ENCODE measurements around the gene NPPB.

Gene NPPB

DNA sequence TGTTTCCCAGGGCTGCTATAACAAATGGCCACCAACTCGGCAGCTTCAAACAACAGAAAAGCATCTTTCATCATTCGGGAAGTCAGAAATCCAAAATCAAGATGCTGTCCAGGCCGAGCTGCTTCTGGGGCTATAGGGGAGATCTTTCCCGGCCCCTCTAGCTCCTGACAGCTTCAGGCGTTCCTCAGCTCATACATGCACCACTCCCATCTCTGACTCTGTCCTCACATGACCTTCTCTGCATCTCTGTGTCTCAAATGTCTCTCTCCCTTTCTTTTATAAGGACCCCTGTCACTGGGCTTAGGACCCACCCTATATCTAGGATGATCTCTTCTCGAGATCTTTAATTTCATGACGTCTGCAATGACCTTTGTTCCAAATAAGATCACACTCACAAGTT is 13.8 kb upstream of the NPPB start:
- no peaks in the 10 kb centered on the region for H3K27me3 ChIP-seq (ENCODE audit: insufficient read depth, low read length, poor library complexity, severe bottlenecking)
- H3K4me2 ChIP-seq (ENCODE audit: low read depth, low read length, poor library complexity, severe bottlenecking), result no peak overlapping the region
- H3K9me3 ChIP-seq (ENCODE audit: insufficient read depth, low read depth, low read length), result no peaks in the 10 kb centered on the region
- no peak for TF ChIP-seq EZH2phosphoT487 (IDR thresholded peaks at IDR 0.05; ENCODE audit: borderline replicate concordance)
- TF ChIP-seq, protein P1, sequence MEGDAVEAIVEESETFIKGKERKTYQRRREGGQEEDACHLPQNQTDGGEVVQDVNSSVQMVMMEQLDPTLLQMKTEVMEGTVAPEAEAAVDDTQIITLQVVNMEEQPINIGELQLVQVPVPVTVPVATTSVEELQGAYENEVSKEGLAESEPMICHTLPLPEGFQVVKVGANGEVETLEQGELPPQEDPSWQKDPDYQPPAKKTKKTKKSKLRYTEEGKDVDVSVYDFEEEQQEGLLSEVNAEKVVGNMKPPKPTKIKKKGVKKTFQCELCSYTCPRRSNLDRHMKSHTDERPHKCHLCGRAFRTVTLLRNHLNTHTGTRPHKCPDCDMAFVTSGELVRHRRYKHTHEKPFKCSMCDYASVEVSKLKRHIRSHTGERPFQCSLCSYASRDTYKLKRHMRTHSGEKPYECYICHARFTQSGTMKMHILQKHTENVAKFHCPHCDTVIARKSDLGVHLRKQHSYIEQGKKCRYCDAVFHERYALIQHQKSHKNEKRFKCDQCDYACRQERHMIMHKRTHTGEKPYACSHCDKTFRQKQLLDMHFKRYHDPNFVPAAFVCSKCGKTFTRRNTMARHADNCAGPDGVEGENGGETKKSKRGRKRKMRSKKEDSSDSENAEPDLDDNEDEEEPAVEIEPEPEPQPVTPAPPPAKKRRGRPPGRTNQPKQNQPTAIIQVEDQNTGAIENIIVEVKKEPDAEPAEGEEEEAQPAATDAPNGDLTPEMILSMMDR (conservative IDR thresholded peaks at IDR 0.05; ENCODE audit: low read length), result no peak
- no peak overlapping the region for H3K4me3 ChIP-seq (ENCODE audit: low read length, poor library complexity, severe bottlenecking)
- H3K4me1 ChIP-seq (ENCODE audit: insufficient read depth, low read length, poor library complexity, severe bottlenecking), result no peaks in the 10 kb centered on the region
- no peaks in the 10 kb centered on the region for H3K36me3 ChIP-seq (ENCODE audit: insufficient read depth, low read length)
- no peaks in the 10 kb centered on the region for H4K20me1 ChIP-seq (ENCODE audit: insufficient read depth, low read length, poor library complexity, severe bottlenecking)
- H3F3A ChIP-seq (ENCODE audit: low read depth), result no peaks in the 10 kb centered on the region
- H3K79me2 ChIP-seq (ENCODE audit: insufficient read depth, low read length), result no peaks in the 10 kb centered on the region
- no peaks in the 10 kb centered on the region for H3K9me2 ChIP-seq (replicated peaks; ENCODE audit: low read depth, low read length)
- no peak overlapping the region for H2AFZ ChIP-seq (ENCODE audit: low read length)
- no peak overlapping the region for H3K9ac ChIP-seq (ENCODE audit: low read depth, low read length, poor library complexity, severe bottlenecking)

DNA sequence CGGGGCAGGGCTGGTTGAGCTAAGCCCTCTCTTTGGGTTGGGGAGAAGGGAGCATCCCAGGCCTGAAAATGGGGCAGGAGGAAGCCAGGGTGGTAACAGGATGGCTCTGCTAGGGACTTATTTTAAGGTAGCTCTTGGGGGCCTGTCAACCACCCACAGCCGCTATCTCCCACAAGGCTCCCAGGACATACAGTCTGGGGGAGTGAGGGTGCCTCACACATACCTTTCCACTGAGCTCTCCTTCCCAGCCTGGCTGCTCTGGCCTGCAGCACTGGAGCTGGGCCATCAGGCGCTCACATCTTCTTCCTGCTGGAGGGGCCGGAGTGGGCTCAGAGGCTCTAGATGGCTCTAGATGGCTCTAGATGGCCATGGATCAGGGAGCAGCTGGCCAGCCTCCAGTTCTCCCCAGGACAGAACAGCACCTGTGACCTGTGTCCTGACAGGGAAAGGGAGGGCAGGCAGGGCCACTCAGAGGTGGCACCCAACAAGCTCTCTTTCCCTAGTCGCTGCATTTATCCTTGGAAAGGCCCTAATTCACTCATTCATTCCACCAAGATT is 11.0 kb upstream of the NPPB start:
- no peak for TF ChIP-seq EZH2phosphoT487 (IDR thresholded peaks at IDR 0.05; ENCODE audit: borderline replicate concordance)
- TF ChIP-seq, protein P1 (conservative IDR thresholded peaks at IDR 0.05; ENCODE audit: low read length), result no peak
- no peaks in the 10 kb centered on the region for H3K9me3 ChIP-seq (ENCODE audit: insufficient read depth, low read depth, low read length)
- no peak overlapping the region for H3K4me3 ChIP-seq (ENCODE audit: low read length, poor library complexity, severe bottlenecking)
- H3K79me2 ChIP-seq (ENCODE audit: insufficient read depth, low read length), result no peaks in the 10 kb centered on the region
- H3K27me3 ChIP-seq (ENCODE audit: insufficient read depth, low read length, poor library complexity, severe bottlenecking), result no peaks in the 10 kb centered on the region
- no peaks in the 10 kb centered on the region for H4K20me1 ChIP-seq (ENCODE audit: insufficient read depth, low read length, poor library complexity, severe bottlenecking)
- no peaks in the 10 kb centered on the region for H3K36me3 ChIP-seq (ENCODE audit: insufficient read depth, low read length)
- H3K4me1 ChIP-seq (ENCODE audit: insufficient read depth, low read length, poor library complexity, severe bottlenecking), result no peaks in the 10 kb centered on the region
- H3F3A ChIP-seq (ENCODE audit: low read depth), result no peaks in the 10 kb centered on the region
- H3K9ac ChIP-seq (ENCODE audit: low read depth, low read length, poor library complexity, severe bottlenecking), result no peak overlapping the region
- no peak overlapping the region for H2AFZ ChIP-seq (ENCODE audit: low read length)
- H3K9me2 ChIP-seq (replicated peaks; ENCODE audit: low read depth, low read length), result no peaks in the 10 kb centered on the region
- no peak overlapping the region for H3K4me2 ChIP-seq (ENCODE audit: low read depth, low read length, poor library complexity, severe bottlenecking)

DNA sequence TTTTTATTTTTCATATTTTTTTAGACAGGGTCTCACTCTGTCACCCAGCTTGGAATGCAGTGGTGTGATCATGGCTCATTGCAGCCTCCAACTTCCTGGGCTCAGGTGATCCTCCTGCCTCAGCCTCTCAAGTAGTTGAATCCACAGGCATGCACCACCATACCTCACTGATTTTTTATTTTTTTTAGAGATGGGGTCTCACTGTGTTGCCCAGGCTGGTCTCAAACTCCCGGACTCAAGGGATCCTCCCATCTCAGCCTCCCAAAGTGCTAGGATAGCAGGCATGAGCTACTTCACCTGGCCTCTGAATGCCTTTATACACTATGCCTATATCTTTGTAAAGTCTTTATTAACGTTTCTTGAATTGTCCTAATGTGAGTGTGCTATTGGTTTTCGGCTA is 10.4 kb upstream of the NPPB start:
- Histone ChIP-seq H4K20me1 (ENCODE audit: insufficient read depth, low read length, poor library complexity, severe bottlenecking) (no peaks in the 10 kb centered on the region), H2AFZ (ENCODE audit: low read length) (no peak overlapping the region), H3K79me2 (ENCODE audit: insufficient read depth, low read length) (no peaks in the 10 kb centered on the region), H3K9me3 (ENCODE audit: insufficient read depth, low read depth, low read length) (no peaks in the 10 kb centered on the region), H3K4me2 (ENCODE audit: low read depth, low read length, poor library complexity, severe bottlenecking) (no peak overlapping the region), H3K4me1 (ENCODE audit: insufficient read depth, low read length, poor library complexity, severe bottlenecking) (no peaks in the 10 kb centered on the region), H3F3A (ENCODE audit: low read depth) (no peaks in the 10 kb centered on the region), H3K9ac (ENCODE audit: low read depth, low read length, poor library complexity, severe bottlenecking) (no peak overlapping the region), H3K4me3 (ENCODE audit: low read length, poor library complexity, severe bottlenecking) (no peak overlapping the region), H3K9me2 (replicated peaks; ENCODE audit: low read depth, low read length) (no peaks in the 10 kb centered on the region), H3K27me3 (ENCODE audit: insufficient read depth, low read length, poor library complexity, severe bottlenecking) (no peaks in the 10 kb centered on the region), H3K36me3 (ENCODE audit: insufficient read depth, low read length) (no peaks in the 10 kb centered on the region)
- no peak for TF ChIP-seq EZH2phosphoT487 (IDR thresholded peaks at IDR 0.05; ENCODE audit: borderline replicate concordance)
- TF ChIP-seq, protein P1 (conservative IDR thresholded peaks at IDR 0.05; ENCODE audit: low read length), result no peak
